ENCODE results near the gene SGK1.

The SGK1 gene

GRCh38 chr6:134245706-134246105 lies 72.2 kb downstream of the SGK1 start:
- no peak for TF ChIP-seq ZNF169 (tag by site-specific recombination; IDR thresholded peaks at IDR 0.05)
- TF ChIP-seq ZNF239 (tag by site-specific recombination; IDR thresholded peaks at IDR 0.05) = no peak
- no peak for TF ChIP-seq ZNF19 (tag by site-specific recombination; IDR thresholded peaks at IDR 0.05; ENCODE audit: low read depth)
- no peak for TF ChIP-seq PATZ1 (tag by site-specific recombination; IDR thresholded peaks at IDR 0.05)
- TF ChIP-seq ZNF266 (tag by site-specific recombination; IDR thresholded peaks at IDR 0.05; ENCODE audit: low read depth) = no peak
- TF ChIP-seq ZNF530 (tag by site-specific recombination; IDR thresholded peaks at IDR 0.05; ENCODE audit: low read depth) = no peak
- TF ChIP-seq SP3 (tag by site-specific recombination; IDR thresholded peaks at IDR 0.05) = no peak
- TF ChIP-seq ZBTB44 (tag by site-specific recombination; IDR thresholded peaks at IDR 0.05) = no peak
- TF ChIP-seq ZNF10 (tag by site-specific recombination; IDR thresholded peaks at IDR 0.05) = no peak
- no peak for TF ChIP-seq ZNF211 (tag by site-specific recombination; IDR thresholded peaks at IDR 0.05; ENCODE audit: low read depth)
- no peak for TF ChIP-seq ZNF544 (tag by site-specific recombination; IDR thresholded peaks at IDR 0.05)
- no peak for TF ChIP-seq ZXDB (tag by site-specific recombination; IDR thresholded peaks at IDR 0.05)
- TF ChIP-seq OVOL3 (tag by site-specific recombination; IDR thresholded peaks at IDR 0.05) = no peak
- no peak for TF ChIP-seq ZNF791 (tag by site-specific recombination; IDR thresholded peaks at IDR 0.05)
- TF ChIP-seq ZNF174 (tag by site-specific recombination; IDR thresholded peaks at IDR 0.05) = no peak
- no peak for TF ChIP-seq ZNF362 (tag by site-specific recombination; IDR thresholded peaks at IDR 0.05)
- Histone ChIP-seq H3K36me3 (ENCODE audit: control insufficient read depth in 2 of 2, insufficient read depth in 1 of 2, low read length in 2 of 2) (no peaks in the 10 kb centered on the region), H3K4me1 (ENCODE audit: control insufficient read depth, insufficient read depth, low read length) (peaks cover 10% of the 10 kb centered on the region), H3K9me3 (ENCODE audit: control insufficient read depth, insufficient read depth, low read depth, low read length) (no peaks in the 10 kb centered on the region), H3K4me3 (ENCODE audit: low read depth, low read length) (no peak overlapping the region), H3K27ac (ENCODE audit: extremely low read depth, low read depth, low read length) (no peak overlapping the region)
- CTCF ChIA-PET = interaction anchor here (0.6 kb wide), 3 partner anchors 19 to 136 kb away, joined by 3 to 4 read pairs (median 3); no protein-coding TSS in a partner anchor
- POLR2A ChIA-PET = no interaction called here

- no peaks in the 10 kb centered on the region for H3K9me3 ChIP-seq (ENCODE audit: control insufficient read depth, insufficient read depth, low read depth, low read length)
- ChIA-PET CTCF (interaction anchor here (0.6 kb wide), 1 partner anchor 134 kb away, joined by 3 read pairs; no protein-coding TSS in a partner anchor), POLR2A (no interaction called here)
- no peak overlapping the region for H3K4me3 ChIP-seq (ENCODE audit: low read depth, low read length)
- peaks cover 6% of the 10 kb centered on the region for H3K4me1 ChIP-seq (ENCODE audit: control insufficient read depth, insufficient read depth, low read length)
- H3K27ac ChIP-seq (ENCODE audit: extremely low read depth, low read depth, low read length) = no peak overlapping the region
- H3K36me3 ChIP-seq (ENCODE audit: control insufficient read depth in 2 of 2, insufficient read depth in 1 of 2, low read length in 2 of 2) = no peaks in the 10 kb centered on the region
- no peak for TF ChIP-seq KLF16 (tag by site-specific recombination; IDR thresholded peaks at IDR 0.05)
- TF ChIP-seq SP7 (tag by site-specific recombination; IDR thresholded peaks at IDR 0.05) = no peak
- no peak for TF ChIP-seq ZFP37 (tag by site-specific recombination; IDR thresholded peaks at IDR 0.05)
- TF ChIP-seq ZNF2 (tag by site-specific recombination; IDR thresholded peaks at IDR 0.05) = no peak
- no peak for TF ChIP-seq REST (tag by site-specific recombination; IDR thresholded peaks at IDR 0.05)
- no peak for TF ChIP-seq ZNF214 (tag by site-specific recombination; IDR thresholded peaks at IDR 0.05; ENCODE audit: borderline replicate concordance)
- TF ChIP-seq ZNF366 (tag by site-specific recombination; conservative IDR thresholded peaks at IDR 0.05) = no peak
- no peak for TF ChIP-seq ZNF23 (tag by site-specific recombination; IDR thresholded peaks at IDR 0.05; ENCODE audit: borderline replicate concordance)
- TF ChIP-seq ZSCAN16 (tag by site-specific recombination; IDR thresholded peaks at IDR 0.05) = no peak
Measured at GRCh38 chr6:134245041-134245440, 72.9 kb downstream of the SGK1 start.

Measured in HEK293 (cell line).